T-cell (primary cell): ENCODE measurements around the gene OSBPL10. TPM values are rescaled to one million over a fixed set of nuclear protein-coding genes. Genes with fewer than 3 reads are reported as not detected.

Source experiments
- ATAC-seq, 4 experiments: fragments of 200-7000 bp in 3 of 4; fragments of 150-1000 bp in 1 of 4; cut with Tn5 transposase; replicated peaks in 1 of 4; 1 replicate in 3 of 4; 2 replicates in 1 of 4; pipeline ENCODE4 v1.10.0; 2021; ENCODE audit warnings: moderate library complexity in 3 of 4, mild to moderate bottlenecking in 2 of 4, moderate number of reproducible peaks in 1 of 4
- CTCF ChIA-PET, 2 donors: fragments of 300-600 bp; sonication (Branson Sonifier 250); formaldehyde crosslinking; loops; one replicate each; lab custom pipeline; 2022; ENCODE audit warnings: antibody characterized with exemption in 2 of 2; lab: Charles Lee
- POLR2A ChIA-PET, 2 donors: fragments of 300-600 bp; sonication (Branson Sonifier 250); formaldehyde crosslinking; loops; one replicate each; lab custom pipeline; 2022; ENCODE audit warnings: antibody characterized with exemption in 2 of 2; lab: Charles Lee
- DNase-seq, 35 experiments: peaks; one replicate each; pipeline versions ENCODE4 v3.0.0 to v3.0.0-alpha.2; 2013 to 2023
- H3K27ac ChIP-seq: one replicate; pipeline ENCODE4 v1.5.1; 2013; ENCODE audit warnings: low read length
- H3K27me3 ChIP-seq, 2 experiments: replicated peaks in 1 of 2; 1 replicate in 1 of 2; 2 replicates in 1 of 2; pipeline versions ENCODE4 v1.6.1 to v1.7.0; 2013; ENCODE audit warnings: low read length in 1 of 2, mixed read lengths in 1 of 2; ENCODE audit not compliant: control insufficient read depth in 2 of 2, insufficient read depth in 2 of 2; ENCODE audit errors: extremely low read depth in 1 of 2
- H3K36me3 ChIP-seq, 2 donors: 1 replicate in 1 of 2; 2 replicates in 1 of 2; pipeline versions ENCODE4 v1.6.1 to v1.7.0; 2013; ENCODE audit warnings: low read length in 1 of 2; ENCODE audit not compliant: control insufficient read depth in 2 of 2, insufficient read depth in 1 of 2; ENCODE audit errors: extremely low read depth in 1 of 2
- H3K4me1 ChIP-seq, 2 experiments: 1 replicate in 1 of 2; 2 replicates in 1 of 2; pipeline versions ENCODE4 v1.6.1 to v1.7.0; 2013; ENCODE audit warnings: low read length in 2 of 2, mixed read lengths in 1 of 2; ENCODE audit not compliant: insufficient read depth in 2 of 2, control insufficient read depth in 1 of 2; ENCODE audit errors: extremely low read depth in 1 of 2
- H3K4me3 ChIP-seq, 2 donors: 1 replicate in 1 of 2; 2 replicates in 1 of 2; pipeline versions ENCODE4 v1.5.1 to v1.7.0; 2013; ENCODE audit warnings: mild to moderate bottlenecking in 2 of 2, low read length in 1 of 2, moderate library complexity in 1 of 2; ENCODE audit not compliant: control insufficient read depth in 1 of 2; ENCODE audit errors: extremely low read depth in 1 of 2
- H3K9me3 ChIP-seq: 2 replicates; pipeline ENCODE4 v1.7.0; 2013
- H3K27ac Mint-ChIP-seq, 2 donors: one replicate each; pipeline ENCODE4 v1.8.0; 2020 to 2021; ENCODE audit warnings: mild to moderate bottlenecking in 2 of 2, mixed read lengths in 2 of 2
- H3K27me3 Mint-ChIP-seq, 2 donors: one replicate each; pipeline ENCODE4 v1.8.0; 2021 to 2022; ENCODE audit warnings: mixed read lengths in 2 of 2
- H3K36me3 Mint-ChIP-seq: one replicate; pipeline ENCODE4 v1.8.0; 2021; ENCODE audit warnings: mixed read lengths
- H3K4me1 Mint-ChIP-seq, 3 donors: one replicate each; pipeline ENCODE4 v1.8.0; 2020 to 2022; ENCODE audit warnings: mixed read lengths in 3 of 3, mild to moderate bottlenecking in 1 of 3
- H3K4me3 Mint-ChIP-seq, 3 donors: one replicate each; pipeline ENCODE4 v1.8.0; 2020 to 2022; ENCODE audit warnings: mild to moderate bottlenecking in 3 of 3, mixed read lengths in 3 of 3, moderate library complexity in 3 of 3
- H3K9me3 Mint-ChIP-seq, 3 donors: one replicate each; pipeline ENCODE4 v1.8.0; 2020 to 2022; ENCODE audit warnings: mixed read lengths in 3 of 3
- WGBS: methylation state at CpG from one replicate; pipeline ENCODE4 v1.1.5; 2013; ENCODE audit warnings: missing lambda C conversion rate; ENCODE audit not compliant: insufficient coverage; 5-methylcytosine and 5-hydroxymethylcytosine counted together
- total RNA-seq, 35 experiments: library from RNA in 6 of 35; stranded (reverse) in 6 of 35; fragments of 120-200 nt in 1 of 35; gene quantifications; one replicate each; pipeline versions ENCODE4 v1.2.1 to v1.2.4 and lab custom pipeline; 2013 to 2026

OSBPL10 gene
- total RNA-seq, 5 donors from 2014 or later (not counting 1 experiment from before 2014, with no cell fraction given), result 0.77 to 10.4 (median 2.1) TPM

- H3K4me3 ChIP-seq, result no peak overlapping the region
- no peak for ATAC-seq
- Mint-ChIP-seq H3K27ac (no peak overlapping the region), H3K9me3 (no peaks in the 10 kb centered on the region), H3K4me1 (peaks cover 2 to 5% (median 2%) of the 10 kb centered on the region in 3 donors), H3K4me3 (no peak overlapping the region), H3K36me3 (no peaks in the 10 kb centered on the region), H3K27me3 (peaks cover 2 to 8% of the 10 kb centered on the region in 2 donors)
- POLR2A ChIA-PET, result no interaction called here
- H3K9me3 ChIP-seq, result no peaks in the 10 kb centered on the region
- CTCF ChIA-PET, result interaction anchor here in 1 of 2 donors (0.7 kb wide), 1 partner anchor 252 kb away, joined by 6 read pairs; no protein-coding TSS in a partner anchor
- H3K36me3 ChIP-seq, result no peaks in the 10 kb centered on the region
- no peaks in the 10 kb centered on the region for H3K4me1 ChIP-seq
- H3K27me3 ChIP-seq, result peaks cover 0 to 2% of the 10 kb centered on the region in 2 experiments
- no peak overlapping the region for H3K27ac ChIP-seq
- WGBS, result 80% methylated on average over 1 of the region's 7 CpGs
- DNase-seq, result no peak
Measured at GRCh38 chr3:31772758-31773473, 208.1 kb downstream of the OSBPL10 start.

GRCh38 chr3:31772272-31772671 is 208.8 kb downstream of the OSBPL10 start:
- ChIA-PET POLR2A (no interaction called here), CTCF (interaction anchor here in 1 of 2 donors (0.6 kb wide), 1 partner anchor 516 kb away, joined by 3 read pairs; no protein-coding TSS in a partner anchor)
- H3K4me3 Mint-ChIP-seq, result no peak overlapping the region
- peaks cover 2 to 8% of the 10 kb centered on the region in 2 donors for H3K27me3 Mint-ChIP-seq
- no peak overlapping the region for H3K27ac ChIP-seq
- DNase-seq (no peak), ATAC-seq (no peak)
- no peaks in the 10 kb centered on the region for H3K9me3 ChIP-seq
- H3K4me1 ChIP-seq, result no peaks in the 10 kb centered on the region
- no peaks in the 10 kb centered on the region for H3K36me3 Mint-ChIP-seq
- peaks cover 2 to 5% (median 2%) of the 10 kb centered on the region in 3 donors for H3K4me1 Mint-ChIP-seq
- H3K4me3 ChIP-seq, result no peak overlapping the region
- no peaks in the 10 kb centered on the region for H3K36me3 ChIP-seq
- 40% methylated on average over 1 of the region's 4 CpGs for WGBS
- H3K27me3 ChIP-seq, result no peaks in the 10 kb centered on the region
- H3K9me3 Mint-ChIP-seq, result no peaks in the 10 kb centered on the region
- H3K27ac Mint-ChIP-seq, result no peak overlapping the region

GRCh38 chr3:31770822-31771326 is 210.2 kb downstream of the OSBPL10 start:
- CTCF ChIA-PET, result interaction anchor here in 1 of 2 donors (0.6 kb wide), 1 partner anchor 154 kb away, joined by 3 read pairs; no protein-coding TSS in a partner anchor
- Histone ChIP-seq H3K9me3 (no peaks in the 10 kb centered on the region), H3K27ac (no peak overlapping the region), H3K4me1 (no peaks in the 10 kb centered on the region), H3K36me3 (no peaks in the 10 kb centered on the region), H3K27me3 (no peaks in the 10 kb centered on the region), H3K4me3 (no peak overlapping the region)
- POLR2A ChIA-PET, result no interaction called here
- Mint-ChIP-seq H3K4me1 (peaks cover 2 to 5% (median 2%) of the 10 kb centered on the region in 3 donors), H3K9me3 (no peaks in the 10 kb centered on the region), H3K36me3 (no peaks in the 10 kb centered on the region), H3K27ac (no peak overlapping the region), H3K27me3 (peaks cover 2 to 8% of the 10 kb centered on the region in 2 donors), H3K4me3 (no peak overlapping the region)
- no peak for DNase-seq
- WGBS, result no CpG with 5 or more reads among the region's 5 CpGs
- ATAC-seq, result no peak

GRCh38 chr3:31768479-31769125 is 212.5 kb downstream of the OSBPL10 start:
- 59% methylated on average over 4 of the region's 6 CpGs for WGBS
- peak in 30 of 35 experiments; percentile 7 to 68 (median 28) for DNase-seq
- Histone ChIP-seq H3K9me3 (no peaks in the 10 kb centered on the region), H3K27ac (no peak overlapping the region), H3K4me1 (no peaks in the 10 kb centered on the region), H3K4me3 (no peak overlapping the region), H3K27me3 (no peaks in the 10 kb centered on the region), H3K36me3 (no peaks in the 10 kb centered on the region)
- ATAC-seq, result peak in 1 of 4 experiments; percentile 27
- Mint-ChIP-seq H3K27me3 (peaks cover 0 to 2% of the 10 kb centered on the region in 2 donors), H3K27ac (no peak overlapping the region), H3K36me3 (no peaks in the 10 kb centered on the region), H3K9me3 (no peaks in the 10 kb centered on the region), H3K4me1 (peaks cover 2 to 5% (median 2%) of the 10 kb centered on the region in 3 donors), H3K4me3 (no peak overlapping the region)
- CTCF ChIA-PET, result interaction anchor here (0.5 to 1.9 kb wide), 8 partner anchors 9 to 1408 kb away, joined by 3 to 22 read pairs (median 4); no protein-coding TSS in a partner anchor
- POLR2A ChIA-PET, result interaction anchor here in 1 of 2 donors (0.6 kb wide), 2 partner anchors 857 to 1341 kb away, joined by 3 read pairs; no protein-coding TSS in a partner anchor

- Histone ChIP-seq H3K27ac (no peak overlapping the region), H3K27me3 (no peaks in the 10 kb centered on the region), H3K4me1 (no peaks in the 10 kb centered on the region), H3K9me3 (no peaks in the 10 kb centered on the region), H3K4me3 (no peak overlapping the region), H3K36me3 (no peaks in the 10 kb centered on the region)
- H3K27ac Mint-ChIP-seq, result no peak overlapping the region
- ChIA-PET CTCF (interaction anchor here (1.1 to 1.9 kb wide), 2 partner anchors 999 kb away, joined by 5 to 22 read pairs; no protein-coding TSS in a partner anchor), POLR2A (interaction anchor here in 1 of 2 donors (0.6 kb wide), 1 partner anchor 1340 kb away, joined by 3 read pairs; no protein-coding TSS in a partner anchor)
- peaks cover 2 to 5% (median 2%) of the 10 kb centered on the region in 3 donors for H3K4me1 Mint-ChIP-seq
- no peak overlapping the region for H3K4me3 Mint-ChIP-seq
- ATAC-seq, result no peak
- no peak for DNase-seq
- H3K36me3 Mint-ChIP-seq, result no peaks in the 10 kb centered on the region
- WGBS, result 86% methylated on average over 4 of the region's 8 CpGs
- H3K27me3 Mint-ChIP-seq, result peaks cover 0 to 2% of the 10 kb centered on the region in 2 donors
- no peaks in the 10 kb centered on the region for H3K9me3 Mint-ChIP-seq
Measured at GRCh38 chr3:31767920-31768319, 213.1 kb downstream of the OSBPL10 start.

- no peaks in the 10 kb centered on the region for H3K27me3 ChIP-seq
- Mint-ChIP-seq H3K4me3 (no peak overlapping the region), H3K9me3 (no peaks in the 10 kb centered on the region), H3K27me3 (peaks cover 0 to 2% of the 10 kb centered on the region in 2 donors), H3K27ac (no peak overlapping the region), H3K36me3 (no peaks in the 10 kb centered on the region), H3K4me1 (peaks cover 2 to 5% (median 2%) of the 10 kb centered on the region in 3 donors)
- DNase-seq, result no peak
- no peaks in the 10 kb centered on the region for H3K4me1 ChIP-seq
- no peaks in the 10 kb centered on the region for H3K36me3 ChIP-seq
- ChIA-PET POLR2A (interaction anchor here in 1 of 2 donors (0.7 kb wide), 1 partner anchor 324 kb away, joined by 3 read pairs; no protein-coding TSS in a partner anchor), CTCF (interaction anchor here (0.6 to 2.1 kb wide), 6 partner anchors 200 to 1215 kb away, joined by 3 to 10 read pairs (median 3); no protein-coding TSS in a partner anchor)
- H3K4me3 ChIP-seq, result no peak overlapping the region
- no peaks in the 10 kb centered on the region for H3K9me3 ChIP-seq
- ATAC-seq, result no peak
- no peak overlapping the region for H3K27ac ChIP-seq
Measured at GRCh38 chr3:31766669-31767068, 214.4 kb downstream of the OSBPL10 start.
